ENCODE results near the gene CDH23.

DNA sequence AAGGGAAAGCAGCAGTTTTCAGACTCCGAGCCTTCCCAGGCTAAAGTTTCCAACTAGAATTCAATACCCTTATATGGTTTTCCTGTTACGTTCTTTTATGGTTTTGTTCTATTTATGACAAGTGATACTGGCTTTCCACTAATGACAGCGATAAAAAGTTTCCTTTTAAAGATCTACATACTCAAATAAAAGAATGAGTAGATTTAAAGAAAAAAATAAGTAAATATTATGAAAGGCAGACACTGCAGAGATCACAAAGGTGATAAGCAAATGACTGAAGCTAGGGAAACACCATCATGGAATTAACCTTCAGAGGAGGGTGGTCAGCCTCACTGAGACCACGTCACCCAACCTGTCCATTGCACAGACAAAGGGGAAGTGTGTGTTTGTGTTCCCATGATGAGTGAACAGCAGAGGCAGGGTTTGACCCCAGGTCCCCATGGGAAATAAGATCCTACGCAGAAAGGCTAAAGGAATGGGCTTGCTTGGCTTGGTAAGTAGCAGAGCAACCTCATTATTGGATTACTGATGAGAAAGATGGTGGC, 372.6 kb downstream of the CDH23 start:
- TF ChIP-seq, protein P1, sequence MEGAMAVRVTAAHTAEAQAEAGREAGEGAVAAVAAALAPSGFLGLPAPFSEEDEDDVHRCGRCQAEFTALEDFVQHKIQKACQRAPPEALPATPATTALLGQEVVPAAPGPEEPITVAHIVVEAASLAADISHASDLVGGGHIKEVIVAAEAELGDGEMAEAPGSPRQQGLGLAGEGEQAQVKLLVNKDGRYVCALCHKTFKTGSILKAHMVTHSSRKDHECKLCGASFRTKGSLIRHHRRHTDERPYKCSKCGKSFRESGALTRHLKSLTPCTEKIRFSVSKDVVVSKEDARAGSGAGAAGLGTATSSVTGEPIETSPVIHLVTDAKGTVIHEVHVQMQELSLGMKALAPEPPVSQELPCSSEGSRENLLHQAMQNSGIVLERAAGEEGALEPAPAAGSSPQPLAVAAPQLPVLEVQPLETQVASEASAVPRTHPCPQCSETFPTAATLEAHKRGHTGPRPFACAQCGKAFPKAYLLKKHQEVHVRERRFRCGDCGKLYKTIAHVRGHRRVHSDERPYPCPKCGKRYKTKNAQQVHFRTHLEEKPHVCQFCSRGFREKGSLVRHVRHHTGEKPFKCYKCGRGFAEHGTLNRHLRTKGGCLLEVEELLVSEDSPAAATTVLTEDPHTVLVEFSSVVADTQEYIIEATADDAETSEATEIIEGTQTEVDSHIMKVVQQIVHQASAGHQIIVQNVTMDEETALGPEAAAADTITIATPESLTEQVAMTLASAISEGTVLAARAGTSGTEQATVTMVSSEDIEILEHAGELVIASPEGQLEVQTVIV (IDR thresholded peaks at IDR 0.05; ENCODE audit: borderline replicate concordance, partially characterized antibody): no peak
- TF ChIP-seq EZH2 (IDR thresholded peaks at IDR 0.05; ENCODE audit: borderline replicate concordance, control insufficient read depth, low read depth, low read length) (no peak), BACH1 (IDR thresholded peaks at IDR 0.05; ENCODE audit: borderline replicate concordance) (peak; percentile 70; the same call in 1 of the 2 replicates), TARDBP (IDR thresholded peaks at IDR 0.05; ENCODE audit: borderline replicate concordance) (no peak), GABPA (IDR thresholded peaks at IDR 0.05; ENCODE audit: low read depth) (no peak), BRCA1 (IDR thresholded peaks at IDR 0.05; ENCODE audit: low read depth, low read length) (no peak), ZNF217 (IDR thresholded peaks at IDR 0.05) (no peak), CEBPB (IDR thresholded peaks at IDR 0.05; ENCODE audit: borderline replicate concordance in 1 of 2, low read depth in 2 of 2, low read length in 2 of 2) (no peak), NR2C2 (IDR thresholded peaks at IDR 0.05; ENCODE audit: borderline replicate concordance, control insufficient read depth, insufficient read length, low read depth) (no peak), FOXM1 (IDR thresholded peaks at IDR 0.05; ENCODE audit: low read depth, low read length) (0 out of 2 replicates have a peak, but pooled peaks have one; percentile 51)
- TF ChIP-seq, protein P2, sequence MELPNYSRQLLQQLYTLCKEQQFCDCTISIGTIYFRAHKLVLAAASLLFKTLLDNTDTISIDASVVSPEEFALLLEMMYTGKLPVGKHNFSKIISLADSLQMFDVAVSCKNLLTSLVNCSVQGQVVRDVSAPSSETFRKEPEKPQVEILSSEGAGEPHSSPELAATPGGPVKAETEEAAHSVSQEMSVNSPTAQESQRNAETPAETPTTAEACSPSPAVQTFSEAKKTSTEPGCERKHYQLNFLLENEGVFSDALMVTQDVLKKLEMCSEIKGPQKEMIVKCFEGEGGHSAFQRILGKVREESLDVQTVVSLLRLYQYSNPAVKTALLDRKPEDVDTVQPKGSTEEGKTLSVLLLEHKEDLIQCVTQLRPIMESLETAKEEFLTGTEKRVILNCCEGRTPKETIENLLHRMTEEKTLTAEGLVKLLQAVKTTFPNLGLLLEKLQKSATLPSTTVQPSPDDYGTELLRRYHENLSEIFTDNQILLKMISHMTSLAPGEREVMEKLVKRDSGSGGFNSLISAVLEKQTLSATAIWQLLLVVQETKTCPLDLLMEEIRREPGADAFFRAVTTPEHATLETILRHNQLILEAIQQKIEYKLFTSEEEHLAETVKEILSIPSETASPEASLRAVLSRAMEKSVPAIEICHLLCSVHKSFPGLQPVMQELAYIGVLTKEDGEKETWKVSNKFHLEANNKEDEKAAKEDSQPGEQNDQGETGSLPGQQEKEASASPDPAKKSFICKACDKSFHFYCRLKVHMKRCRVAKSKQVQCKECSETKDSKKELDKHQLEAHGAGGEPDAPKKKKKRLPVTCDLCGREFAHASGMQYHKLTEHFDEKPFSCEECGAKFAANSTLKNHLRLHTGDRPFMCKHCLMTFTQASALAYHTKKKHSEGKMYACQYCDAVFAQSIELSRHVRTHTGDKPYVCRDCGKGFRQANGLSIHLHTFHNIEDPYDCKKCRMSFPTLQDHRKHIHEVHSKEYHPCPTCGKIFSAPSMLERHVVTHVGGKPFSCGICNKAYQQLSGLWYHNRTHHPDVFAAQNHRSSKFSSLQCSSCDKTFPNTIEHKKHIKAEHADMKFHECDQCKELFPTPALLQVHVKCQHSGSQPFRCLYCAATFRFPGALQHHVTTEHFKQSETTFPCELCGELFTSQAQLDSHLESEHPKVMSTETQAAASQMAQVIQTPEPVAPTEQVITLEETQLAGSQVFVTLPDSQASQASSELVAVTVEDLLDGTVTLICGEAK (IDR thresholded peaks at IDR 0.05; ENCODE audit: borderline replicate concordance): no peak; the same call in 1 of the 2 replicates
- TF ChIP-seq, protein P3, sequence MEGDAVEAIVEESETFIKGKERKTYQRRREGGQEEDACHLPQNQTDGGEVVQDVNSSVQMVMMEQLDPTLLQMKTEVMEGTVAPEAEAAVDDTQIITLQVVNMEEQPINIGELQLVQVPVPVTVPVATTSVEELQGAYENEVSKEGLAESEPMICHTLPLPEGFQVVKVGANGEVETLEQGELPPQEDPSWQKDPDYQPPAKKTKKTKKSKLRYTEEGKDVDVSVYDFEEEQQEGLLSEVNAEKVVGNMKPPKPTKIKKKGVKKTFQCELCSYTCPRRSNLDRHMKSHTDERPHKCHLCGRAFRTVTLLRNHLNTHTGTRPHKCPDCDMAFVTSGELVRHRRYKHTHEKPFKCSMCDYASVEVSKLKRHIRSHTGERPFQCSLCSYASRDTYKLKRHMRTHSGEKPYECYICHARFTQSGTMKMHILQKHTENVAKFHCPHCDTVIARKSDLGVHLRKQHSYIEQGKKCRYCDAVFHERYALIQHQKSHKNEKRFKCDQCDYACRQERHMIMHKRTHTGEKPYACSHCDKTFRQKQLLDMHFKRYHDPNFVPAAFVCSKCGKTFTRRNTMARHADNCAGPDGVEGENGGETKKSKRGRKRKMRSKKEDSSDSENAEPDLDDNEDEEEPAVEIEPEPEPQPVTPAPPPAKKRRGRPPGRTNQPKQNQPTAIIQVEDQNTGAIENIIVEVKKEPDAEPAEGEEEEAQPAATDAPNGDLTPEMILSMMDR (IDR thresholded peaks at IDR 0.05 in 2 of 3, conservative IDR thresholded peaks at IDR 0.05 in 1 of 3; ENCODE audit: control insufficient read depth in 2 of 3, extremely low read depth in 1 of 3, insufficient read depth in 1 of 3, low read depth in 3 of 3, low read length in 3 of 3): no peak
- TF ChIP-seq, protein P4, sequence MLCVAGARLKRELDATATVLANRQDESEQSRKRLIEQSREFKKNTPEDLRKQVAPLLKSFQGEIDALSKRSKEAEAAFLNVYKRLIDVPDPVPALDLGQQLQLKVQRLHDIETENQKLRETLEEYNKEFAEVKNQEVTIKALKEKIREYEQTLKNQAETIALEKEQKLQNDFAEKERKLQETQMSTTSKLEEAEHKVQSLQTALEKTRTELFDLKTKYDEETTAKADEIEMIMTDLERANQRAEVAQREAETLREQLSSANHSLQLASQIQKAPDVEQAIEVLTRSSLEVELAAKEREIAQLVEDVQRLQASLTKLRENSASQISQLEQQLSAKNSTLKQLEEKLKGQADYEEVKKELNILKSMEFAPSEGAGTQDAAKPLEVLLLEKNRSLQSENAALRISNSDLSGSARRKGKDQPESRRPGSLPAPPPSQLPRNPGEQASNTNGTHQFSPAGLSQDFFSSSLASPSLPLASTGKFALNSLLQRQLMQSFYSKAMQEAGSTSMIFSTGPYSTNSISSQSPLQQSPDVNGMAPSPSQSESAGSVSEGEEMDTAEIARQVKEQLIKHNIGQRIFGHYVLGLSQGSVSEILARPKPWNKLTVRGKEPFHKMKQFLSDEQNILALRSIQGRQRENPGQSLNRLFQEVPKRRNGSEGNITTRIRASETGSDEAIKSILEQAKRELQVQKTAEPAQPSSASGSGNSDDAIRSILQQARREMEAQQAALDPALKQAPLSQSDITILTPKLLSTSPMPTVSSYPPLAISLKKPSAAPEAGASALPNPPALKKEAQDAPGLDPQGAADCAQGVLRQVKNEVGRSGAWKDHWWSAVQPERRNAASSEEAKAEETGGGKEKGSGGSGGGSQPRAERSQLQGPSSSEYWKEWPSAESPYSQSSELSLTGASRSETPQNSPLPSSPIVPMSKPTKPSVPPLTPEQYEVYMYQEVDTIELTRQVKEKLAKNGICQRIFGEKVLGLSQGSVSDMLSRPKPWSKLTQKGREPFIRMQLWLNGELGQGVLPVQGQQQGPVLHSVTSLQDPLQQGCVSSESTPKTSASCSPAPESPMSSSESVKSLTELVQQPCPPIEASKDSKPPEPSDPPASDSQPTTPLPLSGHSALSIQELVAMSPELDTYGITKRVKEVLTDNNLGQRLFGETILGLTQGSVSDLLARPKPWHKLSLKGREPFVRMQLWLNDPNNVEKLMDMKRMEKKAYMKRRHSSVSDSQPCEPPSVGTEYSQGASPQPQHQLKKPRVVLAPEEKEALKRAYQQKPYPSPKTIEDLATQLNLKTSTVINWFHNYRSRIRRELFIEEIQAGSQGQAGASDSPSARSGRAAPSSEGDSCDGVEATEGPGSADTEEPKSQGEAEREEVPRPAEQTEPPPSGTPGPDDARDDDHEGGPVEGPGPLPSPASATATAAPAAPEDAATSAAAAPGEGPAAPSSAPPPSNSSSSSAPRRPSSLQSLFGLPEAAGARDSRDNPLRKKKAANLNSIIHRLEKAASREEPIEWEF (IDR thresholded peaks at IDR 0.05; ENCODE audit: insufficient replicate concordance, low read depth, low read length): peak; percentile 81

All from GM12878 (cell line).